Thyroid gland (tissue), 4 donors: ENCODE measurements around the gene GCN1.

Experiments
- CTCF ChIP-seq, 6 experiments: fragments of 200-600 bp in 3 of 6; fragments of 450-650 bp in 3 of 6; sonication (generic) in 3 of 6; IDR thresholded peaks; one replicate each; pipeline ENCODE4 v1.5.1; 2016 to 2019; ENCODE audit warnings: antibody characterized with exemption in 6 of 6, mild to moderate bottlenecking in 2 of 6, inconsistent platforms in 1 of 6, moderate library complexity in 1 of 6
- POLR2A ChIP-seq, 2 donors: fragments of 450-650 bp; IDR thresholded peaks; one replicate each; pipeline ENCODE4 v1.6.1; 2017; ENCODE audit warnings: antibody characterized with exemption in 2 of 2, mild to moderate bottlenecking in 2 of 2, moderate library complexity in 1 of 2

DNA sequence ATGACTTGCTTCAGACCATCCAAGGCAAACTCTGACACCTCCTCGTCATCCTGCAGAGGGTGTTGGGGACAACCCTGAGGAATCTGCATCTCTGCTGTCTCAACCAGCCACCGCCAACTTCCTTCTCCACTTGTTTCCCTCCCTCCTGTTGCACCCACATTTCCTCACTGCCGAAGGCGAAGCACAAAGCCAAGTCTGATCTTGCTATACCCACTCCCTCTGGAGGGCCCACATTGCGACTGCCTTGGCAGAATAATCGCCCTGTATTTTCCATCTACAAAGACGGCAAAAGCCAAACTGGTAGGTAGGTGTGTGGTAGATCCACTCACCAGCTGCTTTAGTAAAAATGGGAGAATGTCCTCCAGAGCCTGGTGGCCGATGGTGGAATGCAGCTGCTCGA lies 56.1 kb downstream of the GCN1 start:
- TF ChIP-seq CTCF (IDR thresholded peaks at IDR 0.05) (no peak), POLR2A (IDR thresholded peaks at IDR 0.05) (no peak)
